ELR (cell line): ENCODE measurements around the gene CNGB1.
"Not testable (repeated sequence)": the region's sequence is repeated elsewhere in the genome, so short reads cannot be mapped to it uniquely, and the experiment has no call there.

Experiments used
- DNase-seq: peaks from one replicate; pipeline ENCODE4 v3.0.0-alpha.2; 2015; ENCODE audit warnings: low read depth

Gene CNGB1

DNA sequence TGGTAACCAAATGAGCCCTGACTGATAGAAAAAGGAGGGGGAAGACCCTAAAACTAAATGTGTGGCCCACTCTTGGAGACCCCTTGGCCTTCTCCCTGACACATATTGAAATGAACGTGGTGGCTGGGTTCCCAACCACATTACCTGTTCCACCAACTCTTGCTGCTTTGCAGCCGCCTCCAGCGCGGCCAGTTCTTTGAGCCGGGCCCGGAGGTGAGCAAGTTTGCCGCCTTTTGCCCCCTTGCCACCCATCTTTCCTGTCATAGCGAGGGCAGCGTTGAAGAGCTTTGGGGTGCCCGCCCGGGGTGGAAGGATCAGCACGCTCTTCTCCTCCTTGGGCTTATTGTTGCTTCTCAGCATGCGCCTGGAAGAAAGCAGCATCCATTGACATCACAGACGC is 83.2 kb downstream of the CNGB1 start:
- DNase-seq, result no peak

- DNase-seq, result no peak
Observed at GRCh38 chr16:57886427-57886826, 84.5 kb downstream of the CNGB1 start.

GRCh38 chr16:57884655-57885133 is 86.2 kb downstream of the CNGB1 start:
- DNase-seq, result no peak

DNA sequence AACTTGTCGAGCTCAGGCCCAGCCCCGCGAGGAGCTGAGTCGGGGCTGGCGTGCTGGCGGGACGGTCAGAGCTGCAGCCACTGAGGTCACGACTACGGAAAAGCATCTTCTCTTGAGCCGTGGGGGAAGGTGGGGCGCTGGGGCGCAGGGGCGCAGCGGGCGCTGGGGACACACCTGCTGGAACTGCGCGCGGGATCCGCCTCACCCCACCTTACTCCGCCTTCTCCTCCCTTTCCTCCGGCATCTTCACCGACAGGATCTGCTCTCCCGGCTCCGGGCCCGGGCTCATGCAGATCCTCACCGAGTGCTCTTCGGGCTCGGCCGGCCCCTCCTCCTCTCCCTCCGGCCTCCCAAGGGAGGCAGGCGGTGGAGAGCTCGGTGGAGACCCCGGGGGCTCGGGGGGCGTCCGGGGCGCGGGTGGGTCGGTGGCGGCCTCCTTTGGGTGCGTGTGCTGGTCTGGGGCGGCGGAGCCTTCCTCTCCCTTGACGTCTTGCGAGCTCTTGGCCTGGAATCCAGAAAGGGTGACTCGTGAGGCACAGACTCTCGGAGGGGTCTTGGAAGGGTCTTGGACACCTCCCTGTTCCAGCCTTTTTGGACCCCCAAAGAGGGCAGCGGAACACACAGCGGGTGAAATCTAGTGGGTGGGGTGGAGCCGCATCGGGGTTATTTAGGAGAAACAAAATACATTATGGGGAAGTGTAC is 86.8 kb downstream of the CNGB1 start:
- no peak for DNase-seq

GRCh38 chr16:57883480-57883879 is 87.4 kb downstream of the CNGB1 start:
- no peak for DNase-seq

- peak; percentile 39 for DNase-seq
Observed at GRCh38 chr16:57882792-57883191, 88.1 kb downstream of the CNGB1 start.

DNA sequence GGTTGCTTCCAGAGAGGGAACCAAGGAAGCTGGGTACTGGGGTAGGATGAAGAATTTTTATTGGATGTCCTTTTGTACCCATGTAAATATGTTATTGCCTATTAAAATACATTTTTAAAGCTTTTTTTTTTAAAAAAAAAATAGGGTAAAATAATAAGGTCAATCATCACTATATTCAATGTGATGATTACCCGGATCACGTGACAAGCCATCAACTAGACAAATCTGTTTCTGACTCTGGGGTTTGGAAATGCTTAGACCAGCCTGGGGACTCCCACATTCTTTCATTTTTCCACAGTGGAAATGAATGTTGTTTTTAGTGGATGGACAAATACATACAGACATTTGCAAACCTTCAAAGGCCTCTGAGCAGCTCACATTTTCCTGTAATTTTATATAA is 88.7 kb downstream of the CNGB1 start:
- no peak for DNase-seq

GRCh38 chr16:57878586-57878985 is 92.3 kb downstream of the CNGB1 start:
- DNase-seq, result no peak

- DNase-seq, result no peak
Observed at GRCh38 chr16:57876210-57876609, 94.7 kb downstream of the CNGB1 start.

DNA sequence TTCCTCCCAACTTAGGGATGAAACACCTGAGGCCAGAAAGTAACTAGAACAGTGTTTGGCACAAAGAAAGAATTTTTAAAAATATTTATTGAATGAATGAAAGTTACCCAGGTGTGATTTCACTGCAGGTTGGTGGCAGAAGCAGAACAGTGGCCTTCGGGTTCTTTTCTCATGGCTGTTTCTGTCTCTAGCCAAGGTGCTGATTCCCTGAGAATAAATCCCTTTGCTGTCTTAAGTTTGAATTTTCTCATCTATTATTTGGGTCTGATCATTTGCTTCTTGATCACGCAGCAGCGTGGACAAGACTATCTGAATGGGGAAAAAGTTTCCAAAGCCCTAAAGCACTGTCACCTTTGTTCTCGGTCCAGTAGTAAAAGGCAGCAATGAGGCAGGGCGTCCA is 95.6 kb downstream of the CNGB1 start:
- no peak for DNase-seq

DNA sequence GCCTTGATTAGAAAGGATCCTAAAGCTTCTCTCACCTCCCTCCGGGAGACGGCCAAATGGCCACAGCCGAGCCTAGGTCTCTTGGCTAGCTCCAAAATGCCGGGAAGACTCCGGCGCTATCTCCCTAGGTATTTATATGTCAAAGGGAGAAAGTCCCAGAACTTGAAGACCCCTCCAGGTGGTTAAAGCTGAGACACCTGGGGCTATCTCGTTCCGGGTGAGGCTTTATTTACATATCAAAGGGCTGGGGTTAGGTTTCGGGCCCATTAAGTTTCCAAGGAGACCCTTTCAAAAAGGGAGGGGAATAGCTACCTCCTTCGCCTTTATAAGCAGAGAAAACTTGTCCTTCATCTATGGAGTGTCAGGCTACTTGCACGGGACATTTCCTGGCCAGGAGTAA is 97.7 kb downstream of the CNGB1 start:
- no peak for DNase-seq

DNA sequence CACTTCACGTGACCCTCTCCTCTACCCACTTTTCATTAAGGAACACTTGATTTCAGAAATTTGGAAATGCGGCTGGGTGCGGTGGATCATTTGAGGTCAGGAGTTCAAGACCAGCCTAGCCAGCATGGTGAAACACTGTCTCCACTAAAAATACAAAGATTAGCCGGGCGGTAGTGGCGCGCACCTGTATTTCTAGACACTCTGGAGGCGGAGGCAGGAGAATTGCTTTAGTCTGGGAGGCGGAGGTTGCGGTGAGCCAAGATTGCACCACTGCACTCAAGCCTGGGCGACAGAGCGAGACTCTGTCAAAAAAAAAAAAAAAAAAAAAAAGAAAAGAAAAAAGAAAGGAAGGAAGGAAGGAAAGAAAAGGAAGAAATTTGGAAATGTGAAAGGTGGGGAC is 98.2 kb downstream of the CNGB1 start:
- not testable (repeated sequence) for DNase-seq

DNA sequence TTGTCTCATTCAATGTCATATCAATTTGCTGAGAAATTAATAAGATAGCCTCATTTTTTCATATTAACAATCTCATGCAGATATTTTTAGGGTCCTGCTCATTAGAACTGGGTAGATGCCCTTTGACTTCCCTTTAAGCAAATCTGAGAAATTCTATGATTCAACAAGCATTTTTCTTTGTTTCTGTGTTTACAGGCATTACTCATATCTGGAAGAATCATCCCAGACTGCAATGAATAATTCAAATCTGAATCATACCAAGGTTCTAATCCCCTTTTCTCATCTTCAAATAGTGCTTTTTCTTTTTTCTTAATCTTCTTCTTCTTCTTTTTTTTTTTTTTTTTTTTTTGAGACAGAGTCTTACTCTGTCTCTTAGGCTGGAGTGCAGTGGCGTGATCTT is 99.5 kb downstream of the CNGB1 start:
- peak; percentile 94 for DNase-seq

GRCh38 chr16:57870753-57871454 is 100.0 kb downstream of the CNGB1 start:
- DNase-seq, result no peak

DNA sequence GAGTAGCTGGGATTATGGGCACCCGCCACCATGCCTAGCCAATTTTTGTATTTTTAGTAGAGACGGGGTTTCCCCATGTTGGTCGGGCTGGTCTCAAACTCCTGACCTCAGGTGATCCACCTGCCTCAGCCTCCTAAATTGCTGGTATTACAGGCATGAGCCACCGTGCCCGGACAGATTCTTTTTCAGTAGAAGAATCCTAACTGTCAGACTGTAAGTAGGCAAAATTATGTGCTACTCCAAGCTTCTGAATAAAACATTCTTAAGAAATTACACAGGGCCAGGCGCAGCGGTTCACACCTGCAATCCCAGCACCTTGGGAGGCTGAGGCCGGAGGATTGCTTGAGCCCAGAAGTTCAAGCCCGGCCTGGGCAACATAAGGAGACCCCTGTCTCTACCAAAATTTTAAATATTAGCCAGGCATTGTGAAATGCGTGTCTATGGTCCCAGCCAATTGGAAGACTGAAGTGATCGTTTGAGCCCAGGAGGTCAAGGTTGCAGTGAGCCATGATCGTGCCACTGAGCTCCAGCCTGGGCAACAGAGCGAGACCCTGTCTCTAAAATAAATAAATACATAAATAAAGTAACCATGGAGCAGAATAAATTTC is 101.9 kb downstream of the CNGB1 start:
- DNase-seq, result no peak

DNA sequence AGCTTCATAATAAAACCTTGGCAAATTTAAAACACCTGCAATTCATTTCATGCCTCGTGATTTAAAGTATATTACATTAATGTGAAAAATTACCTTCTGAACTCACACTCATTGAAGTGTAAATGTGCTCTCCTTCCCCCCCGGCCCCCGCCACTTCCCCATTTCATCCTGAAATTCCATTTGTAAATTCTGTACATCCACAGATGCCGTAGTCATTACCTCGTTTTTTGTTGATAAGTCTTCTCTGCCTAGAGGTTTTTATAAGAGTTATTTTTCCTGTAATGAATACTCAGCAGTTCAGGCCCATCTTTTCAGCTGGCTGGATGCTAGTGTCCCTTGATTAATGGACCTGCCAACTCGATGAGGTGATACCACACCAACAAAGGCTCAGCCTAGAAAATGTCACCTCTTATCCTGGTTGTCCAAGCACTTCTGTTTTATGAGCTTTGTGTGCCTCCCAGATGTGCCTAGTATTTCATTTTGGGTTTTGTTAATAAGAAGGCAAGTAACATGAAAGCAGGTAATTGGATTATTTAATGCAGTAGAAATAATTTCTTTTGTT is 103.8 kb downstream of the CNGB1 start:
- DNase-seq, result no peak

GRCh38 chr16:57866529-57866918 is 104.4 kb downstream of the CNGB1 start:
- no peak for DNase-seq

DNA sequence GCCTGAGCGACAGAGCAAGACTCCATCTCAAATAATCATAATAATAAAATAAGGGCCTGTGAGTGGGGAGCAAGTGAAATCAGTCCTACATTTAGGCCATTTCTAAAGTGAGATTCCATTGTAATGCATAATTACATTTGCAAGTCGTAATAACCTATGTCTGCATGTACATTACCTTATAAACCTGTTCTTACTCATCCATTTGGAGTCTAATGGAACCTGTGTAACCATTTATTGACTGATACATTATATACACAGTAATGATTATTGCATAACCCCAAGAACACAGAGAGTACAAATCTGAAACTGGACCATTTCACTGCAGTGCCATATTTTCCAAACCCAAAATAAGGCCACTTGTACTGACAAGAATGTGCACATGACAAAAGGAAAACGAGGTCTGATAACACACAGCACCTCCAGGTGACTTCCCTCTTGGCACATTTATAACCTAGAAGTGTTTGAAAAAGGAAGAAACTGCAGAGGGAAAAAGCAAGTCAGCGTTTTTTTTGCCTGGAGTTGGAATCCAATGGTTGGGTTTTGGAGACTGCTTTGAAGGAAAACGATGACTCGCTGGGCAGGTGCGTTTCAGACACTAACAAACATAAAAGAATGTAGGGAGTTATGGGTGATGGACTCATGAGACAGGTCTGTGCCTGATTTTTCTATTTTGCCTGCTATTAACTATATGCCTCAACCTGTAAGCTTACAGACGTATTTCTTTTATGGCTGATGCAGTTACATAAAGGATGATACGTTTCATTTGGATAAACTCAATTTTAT is 105.0 kb downstream of the CNGB1 start:
- DNase-seq, result peak; percentile 40

GRCh38 chr16:57863434-57864160 is 107.3 kb downstream of the CNGB1 start:
- peak; percentile 84 for DNase-seq

- no peak for DNase-seq
Observed at GRCh38 chr16:57862698-57863433, 108.1 kb downstream of the CNGB1 start.

- peak; percentile 79 for DNase-seq
Observed at GRCh38 chr16:57859331-57859730, 111.6 kb downstream of the CNGB1 start.
